ENCODE results near the gene KLK13. TPM values are rescaled to one million over a fixed set of nuclear protein-coding genes. Genes with fewer than 3 reads are reported as not detected.

KLK13 gene
- polyA plus RNA-seq, 1 experiment = not detected

DNA sequence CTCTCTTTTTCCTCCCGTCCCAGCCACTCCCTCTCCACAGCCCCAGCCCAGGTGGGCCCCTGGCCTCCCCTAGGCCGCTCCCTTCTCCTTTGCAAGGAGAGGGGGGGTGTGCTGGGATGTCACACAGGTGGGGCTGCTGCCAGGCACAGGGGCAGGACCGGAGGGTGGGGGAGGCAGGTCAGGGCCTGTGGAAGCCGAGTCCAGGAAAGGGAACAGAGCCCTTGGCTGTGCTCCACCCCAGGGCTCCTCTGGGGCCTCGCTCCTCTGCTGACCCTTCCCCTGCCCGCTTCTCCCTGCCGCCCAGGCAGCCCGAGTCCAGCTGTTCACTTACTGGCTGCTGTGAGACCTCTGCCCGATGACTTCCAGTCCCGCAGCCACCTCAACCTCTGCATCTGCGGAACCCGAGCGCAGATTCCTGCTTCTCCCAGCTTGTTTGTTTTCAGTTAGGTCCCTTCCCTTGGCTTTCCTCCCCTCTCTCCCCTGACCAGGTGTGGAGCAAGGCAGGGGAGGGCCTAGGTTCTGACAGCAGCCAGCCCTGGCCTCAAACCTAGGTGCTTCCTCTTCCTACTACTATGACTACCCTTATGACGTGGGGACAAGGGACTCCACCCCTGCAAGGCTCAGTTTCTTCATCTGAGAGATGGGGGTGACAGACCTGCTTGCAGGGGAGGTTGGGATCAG is 37.6 kb downstream of the KLK13 start:
- Histone ChIP-seq H3K36me3 (ENCODE audit: control insufficient read depth, insufficient read depth, low read length) (no peaks in the 10 kb centered on the region), H3K4me3 (ENCODE audit: low read depth, low read length) (no peak overlapping the region), H3K27me3 (ENCODE audit: control insufficient read depth, insufficient read depth, low read length) (no peaks in the 10 kb centered on the region)
- ChIA-PET CTCF (no interaction called here), POLR2A (no interaction called here)
- TF ChIP-seq, protein P1, sequence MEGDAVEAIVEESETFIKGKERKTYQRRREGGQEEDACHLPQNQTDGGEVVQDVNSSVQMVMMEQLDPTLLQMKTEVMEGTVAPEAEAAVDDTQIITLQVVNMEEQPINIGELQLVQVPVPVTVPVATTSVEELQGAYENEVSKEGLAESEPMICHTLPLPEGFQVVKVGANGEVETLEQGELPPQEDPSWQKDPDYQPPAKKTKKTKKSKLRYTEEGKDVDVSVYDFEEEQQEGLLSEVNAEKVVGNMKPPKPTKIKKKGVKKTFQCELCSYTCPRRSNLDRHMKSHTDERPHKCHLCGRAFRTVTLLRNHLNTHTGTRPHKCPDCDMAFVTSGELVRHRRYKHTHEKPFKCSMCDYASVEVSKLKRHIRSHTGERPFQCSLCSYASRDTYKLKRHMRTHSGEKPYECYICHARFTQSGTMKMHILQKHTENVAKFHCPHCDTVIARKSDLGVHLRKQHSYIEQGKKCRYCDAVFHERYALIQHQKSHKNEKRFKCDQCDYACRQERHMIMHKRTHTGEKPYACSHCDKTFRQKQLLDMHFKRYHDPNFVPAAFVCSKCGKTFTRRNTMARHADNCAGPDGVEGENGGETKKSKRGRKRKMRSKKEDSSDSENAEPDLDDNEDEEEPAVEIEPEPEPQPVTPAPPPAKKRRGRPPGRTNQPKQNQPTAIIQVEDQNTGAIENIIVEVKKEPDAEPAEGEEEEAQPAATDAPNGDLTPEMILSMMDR (IDR thresholded peaks at IDR 0.05; ENCODE audit: insufficient read depth, low read depth, low read length) = no peak
- DNase-seq (ENCODE audit: low read depth) = no peak

DNA sequence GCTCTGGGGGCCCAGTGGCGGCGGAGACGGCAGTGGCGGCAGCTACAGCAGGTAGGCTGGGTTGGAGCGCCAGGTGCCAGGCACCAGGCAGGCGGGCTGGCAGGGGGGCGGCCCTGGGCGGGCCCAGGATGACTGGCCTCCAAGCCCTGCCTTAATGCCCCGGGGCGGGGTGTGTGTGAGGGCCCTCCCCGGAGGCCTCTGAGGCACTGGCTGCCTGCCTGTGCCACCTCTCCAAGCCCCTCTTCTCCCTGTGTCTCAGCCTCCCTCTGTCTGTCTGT is 38.4 kb downstream of the KLK13 start, which contains the start of gene KLK11:
KLK11 (minus strand) TSS at position 63 of the 278 bp plus-strand sequence. CDS start 985 bp downstream, outside the sequence.
- POLR2A ChIA-PET = no interaction called here
- Histone ChIP-seq H3K27me3 (ENCODE audit: control insufficient read depth, insufficient read depth, low read length) (no peaks in the 10 kb centered on the region), H3K4me3 (ENCODE audit: low read depth, low read length) (no peak within 1 kb of the TSS), H3K36me3 (ENCODE audit: control insufficient read depth, insufficient read depth, low read length) (no peaks in the 10 kb centered on the region)
- CTCF ChIA-PET = no interaction called here
- TF ChIP-seq, protein P1 (IDR thresholded peaks at IDR 0.05; ENCODE audit: insufficient read depth, low read depth, low read length) = no peak
- DNase-seq (ENCODE audit: low read depth) = no peak

DNA sequence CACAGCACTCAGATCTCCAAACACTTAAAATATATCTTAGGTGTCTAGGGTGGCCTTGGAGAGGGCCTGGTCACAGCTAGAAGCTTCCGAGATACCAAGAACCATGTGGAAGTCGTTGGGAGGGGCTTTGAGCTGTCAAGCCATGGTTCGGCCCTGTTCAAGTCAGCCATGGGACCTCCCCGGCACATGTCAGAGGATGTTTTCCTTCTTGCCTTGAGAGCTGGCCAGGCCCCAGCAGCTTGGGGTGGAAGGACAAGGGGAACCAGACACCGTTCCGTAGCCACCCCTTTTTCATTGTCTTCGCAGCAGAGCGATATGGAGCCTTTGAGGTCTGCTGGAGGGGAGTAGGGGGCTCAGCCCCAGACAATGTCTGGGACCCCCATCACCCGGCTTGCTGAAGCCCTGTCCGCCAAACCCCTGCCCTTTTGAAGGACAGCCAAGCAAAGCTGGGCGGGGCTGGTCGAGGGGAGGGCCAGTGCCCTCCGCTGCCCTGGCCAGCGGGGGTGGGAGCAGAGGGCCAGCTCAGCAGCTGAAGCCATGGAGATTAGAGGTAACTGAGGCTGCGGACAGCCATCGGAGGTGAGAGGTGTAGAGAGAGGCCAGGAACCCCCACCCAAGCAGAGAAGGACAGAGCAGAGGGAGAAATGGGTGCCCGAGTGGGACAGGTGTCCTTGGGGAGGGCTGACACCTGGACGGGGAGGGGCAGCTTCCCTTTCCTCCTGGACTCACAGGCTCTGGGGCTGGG is 38.9 kb downstream of the KLK13 start:
- no peak overlapping the region for H3K4me3 ChIP-seq (ENCODE audit: low read depth, low read length)
- ChIA-PET CTCF (no interaction called here), POLR2A (no interaction called here)
- no peak for DNase-seq (ENCODE audit: low read depth)
- no peaks in the 10 kb centered on the region for H3K36me3 ChIP-seq (ENCODE audit: control insufficient read depth, insufficient read depth, low read length)
- TF ChIP-seq, protein P1 (IDR thresholded peaks at IDR 0.05; ENCODE audit: insufficient read depth, low read depth, low read length) = no peak
- H3K27me3 ChIP-seq (ENCODE audit: control insufficient read depth, insufficient read depth, low read length) = no peaks in the 10 kb centered on the region

DNA sequence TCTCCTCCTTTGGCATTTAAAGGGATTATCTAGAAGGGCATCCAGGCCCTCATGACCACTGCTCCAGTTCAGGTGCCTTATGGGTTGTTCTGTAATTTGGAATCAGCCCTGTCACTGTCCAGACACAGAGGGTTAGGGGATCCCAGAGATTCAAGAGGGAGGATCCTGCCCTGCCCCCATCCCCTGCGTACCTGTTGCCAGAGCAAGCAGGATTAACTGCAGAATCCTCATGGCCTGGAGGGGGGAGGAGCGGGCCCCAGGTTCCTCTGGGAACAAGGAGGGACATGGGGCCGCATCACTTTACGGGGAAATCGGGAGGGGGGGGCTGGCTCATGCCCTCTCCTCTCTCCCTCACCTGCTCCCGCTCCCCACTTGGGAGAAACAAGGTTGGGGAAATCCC is 39.5 kb downstream of the KLK13 start:
- POLR2A ChIA-PET = no interaction called here
- no peak overlapping the region for H3K4me3 ChIP-seq (ENCODE audit: low read depth, low read length)
- no peaks in the 10 kb centered on the region for H3K36me3 ChIP-seq (ENCODE audit: control insufficient read depth, insufficient read depth, low read length)
- TF ChIP-seq, protein P1 (IDR thresholded peaks at IDR 0.05; ENCODE audit: insufficient read depth, low read depth, low read length) = no peak
- H3K27me3 ChIP-seq (ENCODE audit: control insufficient read depth, insufficient read depth, low read length) = no peaks in the 10 kb centered on the region
- CTCF ChIA-PET = no interaction called here
- no peak for DNase-seq (ENCODE audit: low read depth)

DNA sequence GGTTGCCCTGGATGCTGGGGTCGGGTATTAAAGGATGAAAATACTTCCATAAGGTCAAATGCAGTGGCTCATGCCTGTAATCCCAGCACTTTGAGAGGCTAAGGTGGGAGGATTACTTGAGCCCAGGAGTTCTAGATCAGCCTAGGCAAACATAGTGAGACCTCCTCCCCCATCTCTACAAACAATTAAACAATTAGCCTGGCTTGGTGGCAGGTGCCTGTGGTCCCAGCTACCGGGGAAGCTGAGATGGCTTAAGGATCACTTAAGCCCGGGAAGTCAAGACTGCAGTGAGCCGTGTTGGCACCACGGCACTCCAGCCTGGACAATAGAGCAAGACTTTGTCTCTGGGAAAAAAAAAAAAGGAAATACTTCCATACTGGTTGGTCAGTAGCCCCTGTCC is 40.0 kb downstream of the KLK13 start:
- TF ChIP-seq, protein P1 (IDR thresholded peaks at IDR 0.05; ENCODE audit: insufficient read depth, low read depth, low read length) = no peak
- Histone ChIP-seq H3K27me3 (ENCODE audit: control insufficient read depth, insufficient read depth, low read length) (peaks cover 4% of the 10 kb centered on the region; the same call in 1 of the 2 replicates), H3K4me3 (ENCODE audit: low read depth, low read length) (no peak overlapping the region), H3K36me3 (ENCODE audit: control insufficient read depth, insufficient read depth, low read length) (no peaks in the 10 kb centered on the region)
- no peak for DNase-seq (ENCODE audit: low read depth)
- POLR2A ChIA-PET = no interaction called here
- CTCF ChIA-PET = no interaction called here

Measured in BJ (cell line).